ENCODE measurements around the gene WRAP73. TPM values are rescaled to one million over a fixed set of nuclear protein-coding genes. Genes with fewer than 3 reads are reported as not detected.

WRAP73 gene
- total and polyA plus RNA-seq, 9 of the 15 experiments (the other 6 are each of a cell fraction or from before 2014, with no cell fraction given) = 4.3 to 51.8 (median 30.1) TPM

DNA sequence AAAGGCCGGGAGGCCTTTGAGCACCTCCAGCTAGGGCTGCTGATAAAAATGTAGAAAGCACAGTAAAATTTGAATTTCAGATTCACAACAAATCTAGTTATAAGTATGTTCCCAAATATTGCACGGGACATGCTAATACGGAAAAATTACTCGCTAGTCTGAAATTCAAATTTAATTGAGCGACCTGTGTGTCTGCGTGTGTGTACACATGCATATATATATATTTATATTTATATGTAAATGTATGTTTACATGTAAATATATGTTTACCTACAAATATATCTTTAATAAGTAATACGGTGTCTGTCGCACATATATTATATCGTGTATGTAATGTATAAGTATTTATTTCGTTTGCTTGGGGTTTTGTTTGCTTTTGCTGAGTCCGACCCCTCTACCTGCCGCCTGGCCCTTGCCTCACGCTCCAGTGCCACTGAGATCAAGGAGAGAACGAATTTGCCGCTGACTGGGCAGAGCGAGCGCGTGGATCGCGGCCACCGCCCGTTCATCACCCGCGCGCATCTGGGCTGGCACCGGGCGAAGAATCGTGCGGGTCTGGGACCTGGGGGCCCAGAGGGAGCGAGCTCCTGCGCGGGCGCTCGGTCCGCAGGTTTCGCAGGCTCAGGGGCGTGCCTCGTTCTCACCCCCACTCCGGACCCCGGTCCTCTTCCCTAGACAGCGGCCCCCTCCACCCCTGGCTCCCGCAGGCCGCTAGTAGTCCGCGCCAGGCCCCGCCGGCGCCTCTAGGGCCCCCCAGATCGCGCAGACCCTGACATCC lies 534 bp upstream of the WRAP73 start (continued):
- TF ChIP-seq HINFP (tag; conservative IDR thresholded peaks at IDR 0.05; ENCODE audit: low read depth) = no peak
- TF ChIP-seq HNRNPL (IDR thresholded peaks at IDR 0.05; ENCODE audit: low read depth, low read length) = 0 out of 2 replicates have a peak, but pooled peaks have one; percentile 21
- TF ChIP-seq NR3C1 (CRISPR knock-in tag; IDR thresholded peaks at IDR 0.05) = no peak
- TF ChIP-seq TFAM (CRISPR knock-in tag; conservative IDR thresholded peaks at IDR 0.05) = no peak
- TF ChIP-seq, protein P1, sequence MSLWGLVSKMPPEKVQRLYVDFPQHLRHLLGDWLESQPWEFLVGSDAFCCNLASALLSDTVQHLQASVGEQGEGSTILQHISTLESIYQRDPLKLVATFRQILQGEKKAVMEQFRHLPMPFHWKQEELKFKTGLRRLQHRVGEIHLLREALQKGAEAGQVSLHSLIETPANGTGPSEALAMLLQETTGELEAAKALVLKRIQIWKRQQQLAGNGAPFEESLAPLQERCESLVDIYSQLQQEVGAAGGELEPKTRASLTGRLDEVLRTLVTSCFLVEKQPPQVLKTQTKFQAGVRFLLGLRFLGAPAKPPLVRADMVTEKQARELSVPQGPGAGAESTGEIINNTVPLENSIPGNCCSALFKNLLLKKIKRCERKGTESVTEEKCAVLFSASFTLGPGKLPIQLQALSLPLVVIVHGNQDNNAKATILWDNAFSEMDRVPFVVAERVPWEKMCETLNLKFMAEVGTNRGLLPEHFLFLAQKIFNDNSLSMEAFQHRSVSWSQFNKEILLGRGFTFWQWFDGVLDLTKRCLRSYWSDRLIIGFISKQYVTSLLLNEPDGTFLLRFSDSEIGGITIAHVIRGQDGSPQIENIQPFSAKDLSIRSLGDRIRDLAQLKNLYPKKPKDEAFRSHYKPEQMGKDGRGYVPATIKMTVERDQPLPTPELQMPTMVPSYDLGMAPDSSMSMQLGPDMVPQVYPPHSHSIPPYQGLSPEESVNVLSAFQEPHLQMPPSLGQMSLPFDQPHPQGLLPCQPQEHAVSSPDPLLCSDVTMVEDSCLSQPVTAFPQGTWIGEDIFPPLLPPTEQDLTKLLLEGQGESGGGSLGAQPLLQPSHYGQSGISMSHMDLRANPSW (CRISPR knock-in tag; IDR thresholded peaks at IDR 0.05) = no peak
- no peak for TF ChIP-seq ARNT (IDR thresholded peaks at IDR 0.05)
- no peak for TF ChIP-seq ZNF444 (CRISPR knock-in tag; IDR thresholded peaks at IDR 0.05)
- no peak for TF ChIP-seq FOXA3 (CRISPR knock-in tag; conservative IDR thresholded peaks at IDR 0.05 in 1 of 2, IDR thresholded peaks at IDR 0.05 in 1 of 2)
- TF ChIP-seq, protein P2, sequence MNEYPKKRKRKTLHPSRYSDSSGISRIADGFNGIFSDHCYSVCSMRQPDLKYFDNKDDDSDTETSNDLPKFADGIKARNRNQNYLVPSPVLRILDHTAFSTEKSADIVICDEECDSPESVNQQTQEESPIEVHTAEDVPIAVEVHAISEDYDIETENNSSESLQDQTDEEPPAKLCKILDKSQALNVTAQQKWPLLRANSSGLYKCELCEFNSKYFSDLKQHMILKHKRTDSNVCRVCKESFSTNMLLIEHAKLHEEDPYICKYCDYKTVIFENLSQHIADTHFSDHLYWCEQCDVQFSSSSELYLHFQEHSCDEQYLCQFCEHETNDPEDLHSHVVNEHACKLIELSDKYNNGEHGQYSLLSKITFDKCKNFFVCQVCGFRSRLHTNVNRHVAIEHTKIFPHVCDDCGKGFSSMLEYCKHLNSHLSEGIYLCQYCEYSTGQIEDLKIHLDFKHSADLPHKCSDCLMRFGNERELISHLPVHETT (CRISPR knock-in tag; conservative IDR thresholded peaks at IDR 0.05 in 1 of 2, IDR thresholded peaks at IDR 0.05 in 1 of 2) = 0 out of 4 replicates have a peak, but pooled peaks of 1 of the 2 experiments have one; percentile 11
- TF ChIP-seq SRF (CRISPR knock-in tag; IDR thresholded peaks at IDR 0.05) = no peak
- no peak for TF ChIP-seq BRD9 (IDR thresholded peaks at IDR 0.05; ENCODE audit: low read depth, partially characterized antibody)
- TF ChIP-seq XRCC5 (IDR thresholded peaks at IDR 0.05; ENCODE audit: low read depth, low read length) = no peak
- TF ChIP-seq GABPA (tag; conservative IDR thresholded peaks at IDR 0.05; ENCODE audit: low read depth) = peak; percentile 68
- no peak for TF ChIP-seq FOXK1 (CRISPR knock-in tag; IDR thresholded peaks at IDR 0.05; ENCODE audit: borderline replicate concordance)
- TF ChIP-seq SRSF7 (optimal IDR thresholded peaks at IDR 0.05; ENCODE audit: low read depth, low read length) = no peak
- TF ChIP-seq, protein P3, sequence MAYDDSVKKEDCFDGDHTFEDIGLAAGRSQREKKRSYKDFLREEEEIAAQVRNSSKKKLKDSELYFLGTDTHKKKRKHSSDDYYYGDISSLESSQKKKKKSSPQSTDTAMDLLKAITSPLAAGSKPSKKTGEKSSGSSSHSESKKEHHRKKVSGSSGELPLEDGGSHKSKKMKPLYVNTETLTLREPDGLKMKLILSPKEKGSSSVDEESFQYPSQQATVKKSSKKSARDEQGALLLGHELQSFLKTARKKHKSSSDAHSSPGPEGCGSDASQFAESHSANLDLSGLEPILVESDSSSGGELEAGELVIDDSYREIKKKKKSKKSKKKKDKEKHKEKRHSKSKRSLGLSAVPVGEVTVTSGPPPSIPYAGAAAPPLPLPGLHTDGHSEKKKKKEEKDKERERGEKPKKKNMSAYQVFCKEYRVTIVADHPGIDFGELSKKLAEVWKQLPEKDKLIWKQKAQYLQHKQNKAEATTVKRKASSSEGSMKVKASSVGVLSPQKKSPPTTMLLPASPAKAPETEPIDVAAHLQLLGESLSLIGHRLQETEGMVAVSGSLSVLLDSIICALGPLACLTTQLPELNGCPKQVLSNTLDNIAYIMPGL (CRISPR knock-in tag; IDR thresholded peaks at IDR 0.05) = 0 out of 2 replicates have a peak, but pooled peaks have one; percentile 42
